NOMO-1 treated with dmso at 0.1 percent for 144 hours (cell line): ENCODE data around the gene SRF.

Experiments used
- DNase-seq: peaks from one replicate; lab custom pipeline; 2025; ENCODE audit not compliant: unreplicated experiment; lab: John Stamatoyannopoulos, UW

Gene SRF

DNA sequence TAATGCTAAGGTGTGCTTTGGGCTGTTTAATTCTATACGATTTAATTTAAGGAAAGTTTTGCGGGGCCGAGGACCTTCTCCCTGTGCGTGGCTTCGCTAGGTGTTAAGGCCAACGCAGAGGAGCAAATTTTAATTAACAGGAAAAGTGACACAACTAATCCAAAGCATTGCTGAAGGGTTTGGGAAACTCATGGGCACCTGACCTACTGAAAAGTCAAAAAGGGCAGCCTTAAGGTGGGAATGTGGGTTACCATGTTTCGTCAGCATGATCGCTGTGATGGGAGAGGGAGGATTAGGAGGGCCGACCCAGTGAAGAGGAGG is 10.5 kb downstream of the SRF start:
- DNase-seq, result no peak

DNA sequence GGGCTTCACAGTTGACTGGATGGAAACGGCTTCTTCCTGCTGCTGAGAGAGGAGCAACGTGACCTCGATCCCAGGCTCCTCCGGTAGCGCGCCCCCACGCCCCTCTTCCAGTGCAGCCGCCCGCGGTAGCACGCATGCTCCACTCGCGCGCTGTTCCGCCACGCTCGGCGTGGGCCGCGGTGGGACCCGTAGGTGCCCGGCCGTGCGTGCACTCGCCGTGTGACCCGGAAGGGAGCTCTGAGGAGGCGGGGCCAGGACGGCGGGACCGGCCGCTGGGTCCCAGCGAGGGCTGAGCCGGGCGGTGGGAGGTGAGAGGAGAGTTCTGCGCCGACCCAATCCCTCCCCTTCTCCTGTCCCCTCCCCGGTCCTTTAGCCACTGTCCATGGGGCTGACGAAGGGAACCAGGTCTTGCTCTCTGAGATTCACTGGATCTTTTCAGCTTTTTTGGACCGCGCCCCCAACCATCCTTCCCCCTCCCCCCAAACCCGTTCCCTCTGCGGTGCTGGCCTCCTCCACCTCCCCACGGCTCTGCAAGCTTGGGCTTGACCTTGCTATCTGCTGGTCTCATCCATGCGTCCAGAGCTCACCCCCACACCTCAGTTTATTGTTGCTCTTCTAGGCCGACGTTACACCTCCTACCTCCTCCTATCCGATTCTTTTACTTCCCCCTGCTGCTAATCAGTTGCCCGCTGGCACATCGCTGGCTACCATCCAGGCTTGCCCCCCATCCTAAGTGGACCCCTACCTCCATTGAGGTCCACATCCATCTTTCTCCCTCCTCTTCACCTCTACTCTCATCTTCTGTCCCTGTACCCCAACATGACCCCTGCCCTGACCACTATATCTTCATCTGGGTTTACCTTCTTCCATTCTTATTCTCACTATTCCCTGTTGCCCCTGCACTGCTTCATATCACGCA is 11.1 kb downstream of the SRF start, which contains the start of gene CUL9:
TSS of gene CUL9 (plus strand) at position 255 of the 919 bp plus-strand sequence. CDS start 2,115 bp downstream, outside the sequence.
- peak; percentile 61 for DNase-seq

DNA sequence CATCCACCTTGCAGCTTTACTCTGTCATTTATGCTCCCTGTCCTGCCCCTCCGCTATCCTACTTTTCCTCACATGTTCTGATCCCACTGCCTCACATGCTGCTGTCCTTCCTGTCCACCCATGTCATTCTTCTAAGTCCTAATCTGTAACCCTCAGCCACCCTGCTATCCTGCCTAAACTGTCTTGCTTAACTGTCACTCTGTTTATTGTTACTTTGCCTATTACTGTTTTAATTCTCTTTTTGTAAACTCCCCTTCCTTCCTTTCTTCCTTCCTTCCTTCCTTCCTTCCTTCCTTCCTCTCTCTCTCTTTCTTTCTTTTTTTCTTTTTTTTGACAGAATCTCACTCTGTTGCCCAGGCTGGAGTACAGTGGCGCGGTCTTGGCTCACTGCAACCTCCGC is 12.4 kb downstream of the SRF start:
- DNase-seq, result no peak

DNA sequence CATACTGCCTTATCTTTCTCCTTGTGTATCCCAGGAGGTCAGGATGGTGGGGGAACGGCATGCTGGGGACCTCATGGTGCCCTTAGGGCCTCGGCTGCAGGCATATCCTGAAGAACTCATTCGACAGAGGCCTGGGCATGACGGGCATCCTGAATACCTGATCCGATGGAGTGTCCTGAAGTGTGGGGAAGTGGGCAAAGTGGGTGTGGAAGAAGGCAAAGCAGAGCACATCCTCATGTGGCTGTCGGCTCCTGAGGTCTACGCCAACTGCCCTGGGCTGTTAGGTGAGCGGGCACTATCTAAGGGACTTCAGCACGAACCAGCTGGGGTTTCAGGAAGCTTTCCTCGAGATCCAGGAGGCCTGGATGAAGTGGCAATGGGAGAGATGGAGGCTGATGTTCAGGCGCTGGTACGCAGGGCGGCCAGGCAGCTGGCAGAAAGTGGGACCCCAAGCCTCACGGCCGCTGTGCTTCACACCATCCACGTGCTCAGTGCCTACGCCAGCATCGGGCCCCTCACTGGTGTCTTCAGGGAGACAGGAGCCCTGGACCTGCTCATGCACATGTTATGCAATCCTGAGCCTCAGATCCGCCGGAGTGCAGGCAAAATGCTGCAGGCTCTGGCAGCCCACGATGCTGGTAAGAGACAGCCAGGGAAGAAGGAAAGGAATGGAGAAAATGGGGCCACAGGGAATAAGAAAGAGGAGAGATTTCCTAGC is 13.4 kb downstream of the SRF start:
- no peak for DNase-seq

DNA sequence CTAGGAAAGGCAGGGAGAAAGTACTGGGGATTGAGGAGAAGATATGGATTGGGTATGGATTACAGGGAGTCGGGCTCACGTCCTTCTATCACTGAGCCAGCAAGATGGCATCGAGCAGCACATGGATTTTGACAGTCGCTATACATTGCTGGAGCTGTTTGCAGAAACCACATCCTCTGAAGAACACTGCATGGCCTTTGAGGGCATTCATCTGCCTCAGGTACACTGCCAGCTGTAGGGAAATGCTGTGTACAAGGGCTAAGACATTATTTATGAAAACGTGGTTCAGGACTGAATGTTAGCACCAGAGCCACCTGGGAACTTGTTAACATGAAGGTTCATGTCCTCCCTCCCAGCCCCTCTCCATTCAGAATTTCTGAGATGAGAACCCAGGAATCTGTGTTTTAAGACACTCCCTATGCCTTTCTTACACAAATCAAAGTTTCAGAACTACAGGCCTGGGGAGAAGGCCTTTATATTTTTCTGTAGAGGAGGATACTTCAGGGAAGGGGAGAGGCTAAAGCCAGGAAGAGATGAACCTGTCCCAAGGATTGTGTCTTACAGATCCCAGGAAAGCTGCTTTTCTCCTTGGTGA is 14.4 kb downstream of the SRF start:
- no peak for DNase-seq

DNA sequence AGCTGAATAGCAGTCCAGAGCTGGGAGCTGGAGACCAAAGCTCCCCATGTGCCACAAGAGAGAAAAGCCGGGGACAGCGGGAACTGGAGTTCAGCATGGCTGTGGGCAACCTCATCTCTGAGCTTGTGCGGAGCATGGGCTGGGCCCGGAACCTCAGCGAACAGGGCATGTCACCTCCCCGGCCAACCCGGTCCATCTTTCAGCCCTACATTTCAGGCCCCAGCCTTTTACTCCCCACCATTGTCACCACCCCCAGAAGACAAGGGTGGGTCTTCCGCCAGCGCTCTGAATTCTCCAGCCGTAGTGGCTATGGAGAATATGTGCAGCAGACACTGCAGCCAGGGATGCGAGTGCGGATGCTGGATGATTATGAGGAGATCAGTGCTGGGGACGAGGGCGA is 14.9 kb downstream of the SRF start:
- no peak for DNase-seq

DNA sequence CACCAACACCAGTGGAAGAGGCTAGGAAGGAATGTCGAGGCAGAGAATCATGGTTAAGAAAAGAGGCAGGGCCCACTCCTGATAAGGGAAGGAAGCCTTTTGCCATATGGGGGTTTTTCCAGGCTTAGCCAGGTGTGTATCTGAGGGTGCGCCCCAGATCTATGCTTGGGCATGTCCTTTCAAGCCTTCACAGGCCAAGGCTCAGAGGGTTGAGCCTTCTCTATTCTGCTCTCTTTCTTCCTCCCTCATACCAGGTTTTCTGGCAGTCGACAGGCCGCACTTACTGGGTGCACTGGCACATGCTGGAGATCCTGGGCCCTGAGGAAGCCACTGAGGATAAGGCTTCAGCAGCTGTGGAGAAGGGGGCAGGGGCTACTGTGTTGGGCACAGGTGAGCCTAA is 15.6 kb downstream of the SRF start:
- DNase-seq, result no peak

DNA sequence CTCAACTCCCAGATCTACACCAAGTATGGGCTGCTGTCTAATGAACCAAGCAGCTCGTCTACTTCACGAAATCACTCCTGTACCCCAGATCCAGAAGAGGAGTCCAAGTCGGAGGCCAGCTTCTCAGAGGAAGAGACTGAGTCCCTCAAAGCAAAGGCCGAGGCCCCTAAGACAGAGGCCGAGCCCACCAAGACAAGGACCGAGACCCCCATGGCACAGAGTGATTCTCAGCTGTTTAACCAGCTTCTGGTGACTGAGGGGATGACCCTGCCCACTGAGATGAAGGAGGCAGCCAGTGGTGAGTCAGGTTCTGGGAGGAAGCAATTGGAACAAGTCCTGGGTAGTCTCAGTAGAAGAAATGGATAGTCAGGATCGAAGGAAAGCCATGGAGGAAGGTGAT is 16.8 kb downstream of the SRF start:
- no peak for DNase-seq

DNA sequence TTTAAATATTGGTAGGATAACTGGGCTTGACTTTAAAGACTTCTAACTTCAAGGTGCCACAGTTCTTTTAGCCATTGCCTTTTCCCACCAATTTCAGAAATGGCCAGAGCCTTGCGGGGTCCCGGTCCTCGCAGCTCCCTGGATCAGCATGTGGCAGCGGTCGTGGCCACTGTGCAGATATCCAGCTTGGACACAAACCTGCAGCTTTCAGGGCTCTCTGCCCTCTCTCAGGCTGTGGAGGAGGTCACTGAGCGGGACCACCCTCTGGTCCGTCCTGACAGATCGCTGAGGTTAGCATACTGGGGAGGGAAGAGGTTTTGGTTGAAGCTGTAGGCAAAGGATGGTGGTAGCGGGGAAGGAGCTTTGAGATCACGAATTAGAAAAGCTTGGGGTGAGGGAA is 17.4 kb downstream of the SRF start:
- DNase-seq, result no peak

DNA sequence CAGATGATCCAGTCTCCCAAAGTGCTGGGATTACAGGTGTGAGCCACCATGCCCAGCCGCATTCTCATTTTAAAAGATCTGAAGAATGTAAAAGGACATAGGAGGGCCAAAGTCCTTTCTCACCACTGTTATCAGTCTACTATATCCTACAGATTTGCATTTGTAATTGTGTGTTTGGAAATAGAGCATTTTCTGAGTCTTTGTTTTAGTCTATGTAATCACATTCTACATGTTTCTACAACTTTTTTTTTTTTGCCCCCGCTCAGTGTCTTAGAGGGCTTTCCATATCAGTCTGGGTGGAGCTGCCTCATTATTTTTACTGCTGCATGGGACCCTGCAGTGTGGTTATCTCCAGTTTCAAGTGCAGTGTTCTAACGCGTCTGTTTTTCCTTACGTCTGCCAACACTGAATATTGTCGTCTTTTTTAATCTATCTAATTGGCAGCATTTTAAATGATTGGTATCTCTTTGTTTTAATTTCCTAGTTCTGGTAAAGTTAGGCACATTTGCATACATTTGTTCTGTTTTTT is 18.8 kb downstream of the SRF start:
- DNase-seq, result no peak

DNA sequence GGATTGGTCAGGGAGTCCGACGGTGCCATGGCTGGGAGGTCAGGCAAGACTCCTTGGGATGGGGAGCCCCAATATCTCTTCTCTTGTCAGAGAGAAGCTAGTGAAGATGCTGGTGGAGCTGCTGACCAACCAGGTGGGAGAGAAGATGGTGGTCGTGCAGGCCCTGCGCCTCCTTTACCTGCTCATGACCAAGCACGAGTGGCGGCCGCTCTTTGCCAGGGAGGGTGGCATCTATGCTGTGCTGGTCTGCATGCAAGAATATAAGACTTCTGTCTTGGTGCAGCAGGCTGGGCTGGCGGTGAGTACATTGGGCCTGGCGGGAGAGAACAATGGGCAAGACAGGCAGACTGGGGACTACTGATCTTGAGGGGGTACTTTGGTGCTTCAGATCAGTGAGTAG is 21.8 kb downstream of the SRF start:
- DNase-seq, result no peak

DNA sequence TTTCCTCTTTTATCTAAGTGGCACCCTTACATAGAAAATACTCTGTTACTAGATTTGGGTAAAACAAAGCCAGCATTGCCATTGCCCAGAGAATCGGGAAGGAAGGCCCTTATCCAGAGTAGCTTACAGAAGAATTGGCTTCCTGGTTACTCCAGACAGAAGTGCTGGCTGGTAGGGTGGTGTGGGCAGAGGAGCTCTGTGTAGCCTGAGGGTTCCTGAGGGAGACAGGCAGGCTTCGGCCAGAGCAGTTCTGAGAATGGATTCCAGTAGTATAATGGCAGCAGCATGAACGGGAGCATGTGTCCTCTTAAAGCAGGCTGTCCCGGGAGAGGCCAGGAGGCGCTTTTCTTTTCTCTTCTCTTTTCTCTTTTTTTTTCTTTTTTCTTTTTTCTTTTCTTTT is 22.9 kb downstream of the SRF start:
- no peak for DNase-seq

DNA sequence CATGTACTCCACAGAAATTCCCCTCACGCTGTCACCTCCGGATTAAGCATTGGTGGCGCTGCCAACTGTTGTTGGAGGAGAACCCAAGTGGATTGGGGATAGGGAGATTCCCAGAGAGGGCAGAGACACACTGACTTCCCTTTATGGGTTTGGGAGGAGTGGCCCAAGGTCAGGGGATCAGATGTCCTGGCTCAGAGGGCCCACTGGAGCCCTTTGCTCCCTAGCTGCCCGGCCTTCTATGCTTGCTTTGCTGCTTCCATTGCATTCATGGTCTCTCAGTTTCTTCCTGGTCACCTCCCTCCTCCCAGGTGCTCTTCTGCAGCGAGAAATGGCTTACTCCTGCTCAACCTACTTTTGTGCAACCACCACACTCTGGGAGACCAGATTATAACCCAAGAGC is 25.3 kb downstream of the SRF start:
- no peak for DNase-seq

DNA sequence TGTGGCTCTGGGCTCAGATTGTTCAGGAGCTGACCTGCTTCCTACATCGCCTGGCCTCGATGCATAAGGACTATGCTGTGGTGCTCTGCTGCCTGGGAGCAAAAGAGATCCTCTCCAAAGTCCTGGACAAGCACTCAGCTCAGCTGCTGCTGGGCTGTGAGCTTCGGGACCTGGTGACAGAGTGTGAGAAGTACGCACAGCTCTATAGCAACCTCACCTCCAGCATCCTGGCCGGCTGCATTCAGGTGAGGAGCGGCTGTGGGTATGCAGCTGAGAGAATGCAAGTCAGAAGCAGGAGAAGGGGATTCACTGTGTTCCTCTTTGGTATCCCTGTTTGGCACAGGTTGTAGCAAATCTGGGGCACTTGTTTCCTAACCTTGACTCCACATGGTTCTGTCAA is 28.8 kb downstream of the SRF start:
- no peak for DNase-seq

DNA sequence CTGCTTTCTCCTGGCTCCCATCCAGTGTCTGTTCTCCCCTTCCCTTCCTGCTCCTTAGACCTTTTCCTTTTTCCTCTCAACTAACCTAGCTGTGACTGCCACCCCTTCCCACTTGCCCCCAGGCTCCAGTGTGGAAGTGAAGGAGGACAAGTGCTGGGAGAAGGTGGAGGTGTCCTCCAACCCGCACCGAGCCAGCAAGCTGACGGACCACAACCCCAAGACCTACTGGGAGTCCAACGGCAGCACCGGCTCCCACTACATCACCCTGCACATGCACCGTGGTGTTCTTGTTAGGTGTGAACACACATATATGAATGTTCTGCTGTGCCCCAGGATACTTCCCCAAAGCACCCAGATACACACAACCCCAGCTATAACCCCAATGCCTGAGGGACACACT is 29.5 kb downstream of the SRF start:
- DNase-seq, result no peak

DNA sequence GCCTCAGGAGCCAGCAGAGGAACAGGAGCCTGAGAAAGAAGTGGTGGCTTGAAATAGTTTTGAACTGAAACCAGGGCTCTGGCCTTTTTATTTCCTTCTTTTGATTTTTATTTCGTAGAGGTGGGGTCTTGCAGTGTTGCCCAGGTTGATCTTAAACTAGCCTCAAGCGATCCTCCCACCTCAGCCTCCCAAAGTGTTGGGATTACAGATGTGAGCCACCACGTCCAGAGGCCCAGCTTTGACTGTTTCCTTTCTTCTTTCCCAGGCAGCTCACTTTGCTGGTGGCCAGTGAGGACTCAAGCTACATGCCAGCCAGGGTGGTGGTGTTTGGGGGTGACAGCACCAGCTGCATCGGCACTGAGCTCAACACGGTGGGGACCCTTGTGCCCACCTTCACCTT is 31.4 kb downstream of the SRF start:
- DNase-seq, result no peak

DNA sequence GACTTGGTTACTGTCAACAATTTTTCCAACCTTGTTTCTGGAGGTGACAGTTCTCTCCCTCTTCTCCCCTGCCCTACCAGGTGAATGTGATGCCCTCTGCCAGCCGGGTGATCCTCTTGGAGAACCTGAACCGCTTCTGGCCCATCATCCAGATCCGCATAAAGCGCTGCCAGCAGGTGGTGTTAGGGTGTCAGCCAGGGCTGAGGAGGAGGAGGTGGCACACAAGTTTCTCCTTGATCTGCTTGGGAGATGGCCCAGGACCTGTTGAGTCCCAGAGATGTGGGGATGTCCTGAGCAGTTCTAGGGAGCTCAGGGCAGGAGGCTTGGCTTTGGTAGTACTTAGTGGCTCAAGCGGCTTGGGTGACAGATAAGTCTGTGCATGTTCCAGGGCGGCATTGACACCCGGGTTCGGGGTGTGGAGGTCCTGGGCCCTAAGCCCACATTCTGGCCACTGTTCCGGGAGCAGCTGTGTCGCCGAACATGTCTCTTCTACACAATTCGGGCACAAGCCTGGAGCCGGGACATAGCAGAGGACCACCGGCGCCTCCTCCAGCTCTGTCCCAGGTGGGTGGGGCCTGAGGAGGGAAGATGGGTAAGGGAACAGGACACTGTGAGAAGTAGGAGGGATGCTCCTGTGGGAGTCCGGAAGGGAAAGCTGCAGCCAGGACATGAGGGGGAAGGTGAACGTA is 32.1 kb downstream of the SRF start:
- DNase-seq, result no peak

DNA sequence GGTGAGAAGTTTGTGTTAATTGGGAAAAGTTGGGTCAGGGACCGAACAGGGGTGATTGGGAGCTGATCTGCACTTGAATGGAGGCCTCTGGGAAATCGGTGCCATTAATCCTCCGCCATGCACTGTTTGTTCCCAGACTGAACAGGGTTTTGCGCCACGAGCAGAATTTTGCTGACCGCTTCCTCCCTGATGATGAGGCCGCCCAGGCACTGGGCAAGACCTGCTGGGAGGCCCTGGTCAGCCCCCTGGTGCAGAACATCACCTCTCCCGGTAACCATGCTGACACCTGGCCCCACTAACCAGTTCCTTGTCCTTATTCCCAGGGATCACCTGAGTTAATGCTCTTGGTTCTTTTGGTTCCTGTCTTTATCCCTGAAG is 32.6 kb downstream of the SRF start:
- no peak for DNase-seq

DNA sequence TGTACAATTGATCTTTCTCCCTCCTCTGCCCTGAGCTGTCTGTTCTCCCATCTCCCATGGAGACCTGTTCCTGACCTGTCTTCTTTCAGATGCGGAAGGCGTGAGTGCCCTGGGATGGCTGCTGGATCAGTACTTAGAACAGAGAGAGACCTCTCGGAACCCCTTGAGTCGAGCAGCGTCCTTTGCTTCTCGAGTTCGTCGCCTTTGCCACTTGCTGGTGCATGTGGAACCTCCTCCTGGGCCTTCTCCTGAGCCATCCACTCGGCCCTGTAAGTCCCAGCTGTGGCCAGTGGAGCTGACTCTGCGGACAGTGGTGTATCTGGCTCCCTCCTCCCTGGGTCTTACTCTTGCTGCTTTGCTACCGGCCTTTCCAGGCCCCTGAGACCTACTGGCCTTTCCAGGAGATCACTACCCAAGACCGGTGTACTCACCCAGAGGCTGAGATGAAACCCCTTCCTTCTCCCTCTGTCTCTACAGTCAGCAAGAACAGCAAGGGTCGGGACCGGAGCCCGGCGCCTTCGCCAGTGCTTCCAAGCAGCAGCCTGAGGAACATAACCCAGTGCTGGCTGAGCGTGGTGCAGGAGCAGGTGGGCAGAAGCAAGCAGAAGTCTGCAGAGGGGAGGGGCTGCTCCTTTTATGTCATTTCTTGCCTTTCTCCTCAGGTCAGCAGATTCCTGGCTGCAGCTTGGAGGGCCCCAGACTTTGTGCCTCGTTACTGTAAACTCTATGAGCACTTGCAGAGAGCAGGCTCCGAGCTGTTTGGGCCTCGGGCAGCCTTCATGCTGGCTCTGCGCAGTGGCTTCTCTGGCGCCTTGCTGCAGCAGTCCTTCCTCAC is 33.4 kb downstream of the SRF start:
- no peak for DNase-seq

DNA sequence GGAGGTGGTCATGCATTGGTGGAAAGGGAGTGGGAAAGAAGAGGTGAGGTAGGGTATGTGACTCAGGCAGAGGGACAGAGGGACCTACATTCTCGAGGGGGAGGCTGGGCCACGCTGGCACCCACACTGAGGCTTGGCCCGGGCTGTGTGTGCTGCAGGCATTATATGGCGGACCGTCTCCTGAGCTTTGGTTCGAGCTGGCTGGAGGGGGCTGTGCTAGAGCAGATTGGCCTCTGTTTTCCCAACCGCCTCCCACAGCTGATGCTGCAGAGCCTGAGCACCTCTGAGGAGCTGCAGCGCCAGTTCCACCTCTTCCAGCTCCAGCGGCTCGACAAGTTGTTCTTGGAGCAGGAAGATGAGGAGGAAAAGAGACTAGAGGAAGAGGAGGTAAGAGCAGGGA is 34.8 kb downstream of the SRF start:
- no peak for DNase-seq
